HepG2 (cell line): Measurements from ENCODE around the gene NAA25. TPM values are rescaled to one million over a fixed set of nuclear protein-coding genes. Genes with fewer than 3 reads are reported as not detected.

Source experiments
- ATAC-seq: fragments of 200-7000 bp; cut with Tn5 transposase; 3 replicates; pipeline ENCODE4 v1.9.1; 2020; ENCODE audit warnings: mild to moderate bottlenecking, moderate library complexity
- BruUV-seq: library from RNA; stranded (reverse); fragments of 400-500 nt; replicated peaks from 2 replicates; lab custom pipeline; 2021; lab: Mats Ljungman, UMichigan
- CTCF ChIA-PET: fragments of 300-600 bp; formaldehyde crosslinking; extraction: SDS; loops from one replicate; lab custom pipeline; 2021; ENCODE audit warnings: low total read pairs, inconsistent platforms, low intra/inter-chr PET ratio; lab: Yijun Ruan, JAX
- POLR2A ChIA-PET: fragments of 350-600 bp; sonication (Branson Sonifier 250); formaldehyde crosslinking; loops from one replicate; lab custom pipeline; 2020; ENCODE audit warnings: antibody characterized with exemption, inconsistent platforms; lab: Yijun Ruan, JAX
- DNase-seq: peaks from one replicate; pipeline ENCODE4 v3.0.0-alpha.2; 2015; ENCODE audit warnings: low spot score
- FAIRE-seq: peaks from 3 replicates; lab custom pipeline; 2011; peaks lifted over from hg19 to GRCh38; lab: Jason Lieb, UNC
- H2AFZ ChIP-seq: one replicate; pipeline ENCODE4 v1.6.1; 2011; ENCODE audit warnings: low read length, inconsistent platforms
- H3K27ac ChIP-seq: fragments of 300-600 bp; 3 replicates; pipeline ENCODE4 v1.8.0; 2011; ENCODE audit warnings: mixed run types, mild to moderate bottlenecking, mixed read lengths, low read length, inconsistent platforms; ENCODE audit not compliant: insufficient read depth; ENCODE audit errors: extremely low read length
- H3K27me3 ChIP-seq, 2 experiments: fragments of 200-600 bp in 1 of 2; 2 replicates in 1 of 2; 3 replicates in 1 of 2; pipeline versions ENCODE4 v1.6.0 to v1.8.0; 2011; ENCODE audit warnings: low read length in 2 of 2, mild to moderate bottlenecking in 2 of 2, moderate library complexity in 2 of 2, inconsistent platforms in 1 of 2; ENCODE audit not compliant: insufficient read depth in 2 of 2, control insufficient read depth in 1 of 2
- H3K36me3 ChIP-seq, 2 experiments: fragments of 200-600 bp in 1 of 2; replicated peaks in 1 of 2; 2 replicates in 1 of 2; 3 replicates in 1 of 2; pipeline versions ENCODE4 v1.5.1 to v1.8.0; 2011; ENCODE audit warnings: low read length in 2 of 2, inconsistent platforms in 1 of 2; ENCODE audit not compliant: insufficient read depth in 2 of 2, control insufficient read depth in 1 of 2
- H3K4me1 ChIP-seq: 2 replicates; pipeline ENCODE4 v1.5.1; 2012; ENCODE audit warnings: low read length, inconsistent platforms; ENCODE audit not compliant: insufficient read depth
- H3K4me2 ChIP-seq: 2 replicates; pipeline ENCODE4 v1.6.0; 2011; ENCODE audit warnings: low read depth, low read length, inconsistent platforms
- H3K4me3 ChIP-seq, 3 experiments: fragments of 200-600 bp in 1 of 3; sonication (generic), shearing (Covaris generic) in 1 of 3; replicated peaks in 1 of 3; 2 replicates each; pipeline ENCODE4 v1.5.1; 2011 to 2016; ENCODE audit warnings: low read length in 3 of 3, inconsistent platforms in 2 of 3, low read depth in 2 of 3, mild to moderate bottlenecking in 2 of 3, control low read depth in 1 of 3, mixed read lengths in 1 of 3; ENCODE audit not compliant: insufficient read depth in 1 of 3
- H3K79me2 ChIP-seq: one replicate; pipeline ENCODE4 v1.6.1; 2011; ENCODE audit warnings: low read length, inconsistent platforms; ENCODE audit not compliant: insufficient read depth
- H3K9ac ChIP-seq: 2 replicates; pipeline ENCODE4 v1.6.0; 2011; ENCODE audit warnings: mild to moderate bottlenecking, low read depth, low read length, inconsistent platforms; ENCODE audit not compliant: insufficient read depth
- H3K9me3 ChIP-seq: 2 replicates; pipeline ENCODE4 v1.5.1; 2012; ENCODE audit warnings: mild to moderate bottlenecking, low read length
- H4K20me1 ChIP-seq: 2 replicates; pipeline ENCODE4 v1.6.0; 2011; ENCODE audit warnings: inconsistent platforms, mild to moderate bottlenecking, low read length, moderate library complexity; ENCODE audit not compliant: insufficient read depth
- AKAP8 ChIP-seq: sonication (generic); formaldehyde crosslinking; IDR thresholded peaks from 2 replicates; pipeline ENCODE4 v1.5.1; 2020; ENCODE audit warnings: mild to moderate bottlenecking, missing genetic modification reagents
- EHMT2 ChIP-seq: fragments of 200-600 bp; sonication (generic); IDR thresholded peaks from 2 replicates; pipeline ENCODE4 v1.7.0; 2017; ENCODE audit warnings: antibody characterized with exemption, low read depth, low read length, borderline replicate concordance
- FOXK1 ChIP-seq: sonication (generic); formaldehyde crosslinking; IDR thresholded peaks from 2 replicates; pipeline ENCODE4 v1.4.0; 2020; ENCODE audit warnings: low read depth, missing genetic modification reagents, borderline replicate concordance
- LCORL ChIP-seq, 2 experiments: fragments of 450-650 bp in 1 of 2; sonication (generic) in 1 of 2; formaldehyde crosslinking in 1 of 2; IDR thresholded peaks; 2 replicates each; pipeline versions ENCODE4 v1.5.0 to v1.6.1; 2017 to 2020; ENCODE audit warnings: antibody characterized with exemption in 1 of 2, missing genetic modification reagents in 1 of 2
- MIXL1 ChIP-seq: IDR thresholded peaks from 2 replicates; pipeline ENCODE4 v1.6.1; 2016
- PAX8 ChIP-seq: sonication (generic); formaldehyde crosslinking; IDR thresholded peaks from 2 replicates; pipeline ENCODE4 v1.8.0; 2022; ENCODE audit warnings: mild to moderate bottlenecking, missing genetic modification reagents, borderline replicate concordance
- RFX3 ChIP-seq: IDR thresholded peaks from 2 replicates; pipeline ENCODE4 v1.6.1; 2016; ENCODE audit warnings: missing biosample characterization, missing genetic modification reagents
- SNAI1 ChIP-seq: sonication (generic); formaldehyde crosslinking; IDR thresholded peaks from 2 replicates; pipeline ENCODE4 v1.5.0; 2020; ENCODE audit warnings: mild to moderate bottlenecking, missing genetic modification reagents, borderline replicate concordance
- ZBTB34 ChIP-seq: sonication (generic); formaldehyde crosslinking; IDR thresholded peaks from 2 replicates; pipeline ENCODE4 v1.8.0; 2022; ENCODE audit warnings: mild to moderate bottlenecking, missing genetic modification reagents
- ZMYM4 ChIP-seq: sonication (generic); formaldehyde crosslinking; IDR thresholded peaks from 2 replicates; pipeline ENCODE4 v1.8.1; 2023; ENCODE audit warnings: mild to moderate bottlenecking, missing genetic modification reagents
- ZNF121 ChIP-seq: sonication (generic); formaldehyde crosslinking; IDR thresholded peaks from 2 replicates; pipeline ENCODE4 v1.5.0; 2020; ENCODE audit warnings: mild to moderate bottlenecking, missing genetic modification reagents
- ZNF367 ChIP-seq: sonication (generic); formaldehyde crosslinking; IDR thresholded peaks from 2 replicates; pipeline ENCODE4 v1.4.0; 2020; ENCODE audit warnings: missing genetic modification reagents, borderline replicate concordance
- ZNF570 ChIP-seq: sonication (generic); formaldehyde crosslinking; IDR thresholded peaks from 2 replicates; pipeline ENCODE4 v1.4.0; 2020; ENCODE audit warnings: mild to moderate bottlenecking, missing genetic modification reagents, borderline replicate concordance
- WGBS: methylation state at CpG from one replicate; pipeline ENCODE4 v1.1.6; 2017; ENCODE audit warnings: low lambda C conversion rate; 5-methylcytosine and 5-hydroxymethylcytosine counted together
- in situ Hi-C: cut with HindIII; loops from 2 replicates; pipeline ENCODE4 v1.10.0; 2017; ENCODE audit warnings: low pct_unique_long_range_greater_than_20kb; ENCODE audit not compliant: extremely low pct_ligation_motif_present
- intact Hi-C: fragments of 100-400 bp; cut with micrococcal nuclease; formaldehyde crosslinking; loops from one replicate; pipeline ENCODE4 v1.10.0; 2022; ENCODE audit not compliant: unreplicated experiment
- polyA plus RNA-seq, 8 experiments: library from polyadenylated mRNA; depleted of rRNA in 3 of 8; stranded (reverse) in 7 of 8; unstranded in 1 of 8; fragments of >200 nt; fragmentation: Illumina TruSeq in 4 of 8; extraction: Trizol in 4 of 8; gene quantifications; 2 replicates each; pipeline versions ENCODE4 v1.2.1 to v1.2.3, GENCODE V29; 2011 to 2016; ENCODE audit warnings: low read depth in 4 of 8, missing spikeins in 1 of 8, mixed read lengths in 1 of 8; ENCODE audit not compliant: insufficient read depth in 1 of 8
- total RNA-seq, 5 experiments: library from RNA; depleted of rRNA; stranded (reverse); fragments of >200 nt; fragmentation: Illumina TruSeq; extraction: Trizol; gene quantifications; 2 replicates each; pipeline ENCODE4 v1.2.3, GENCODE V29; 2016; ENCODE audit warnings: low read depth in 1 of 5
- TF ChIP-seq, protein P1 (sequence below): sonication (generic); formaldehyde crosslinking; IDR thresholded peaks from 2 replicates; pipeline ENCODE4 v1.4.0; 2020; ENCODE audit warnings: mild to moderate bottlenecking, missing genetic modification reagents

Gene NAA25
- total and polyA plus RNA-seq, 2 of the 13 experiments (the other 11 are each of a cell fraction or from before 2014, with no cell fraction given), result 11.4 to 32.0 TPM

GRCh38 chr12:111981987-111982386 is 126.6 kb downstream of the NAA25 start:
- BruUV-seq, result no TSS peak
- ChIA-PET CTCF (no interaction called here), POLR2A (no interaction called here)
- H3K27ac ChIP-seq, result no peak overlapping the region
- no peak for TF ChIP-seq RFX3
- TF ChIP-seq EHMT2, result no peak
- TF ChIP-seq AKAP8 (CRISPR knock-in tag), result no peak
- no peak for TF ChIP-seq SNAI1 (CRISPR knock-in tag)
- no peak for TF ChIP-seq ZNF367 (CRISPR knock-in tag)
- TF ChIP-seq ZNF570 (CRISPR knock-in tag), result no peak
- no peak for TF ChIP-seq ZMYM4 (CRISPR knock-in tag)
- no peak for TF ChIP-seq PAX8 (CRISPR knock-in tag)
- TF ChIP-seq FOXK1 (CRISPR knock-in tag), result no peak
- TF ChIP-seq MIXL1 (CRISPR knock-in tag), result no peak
- TF ChIP-seq ZBTB34 (CRISPR knock-in tag), result no peak
- TF ChIP-seq, protein P1, sequence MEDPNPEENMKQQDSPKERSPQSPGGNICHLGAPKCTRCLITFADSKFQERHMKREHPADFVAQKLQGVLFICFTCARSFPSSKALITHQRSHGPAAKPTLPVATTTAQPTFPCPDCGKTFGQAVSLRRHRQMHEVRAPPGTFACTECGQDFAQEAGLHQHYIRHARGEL, result no peak
- TF ChIP-seq LCORL (IDR thresholded peaks at IDR 0.05), result no peak
- TF ChIP-seq LCORL (CRISPR knock-in tag; IDR thresholded peaks at IDR 0.05), result no peak
- no peak for TF ChIP-seq ZNF121 (CRISPR knock-in tag)
- in situ Hi-C loops (no loop called here), intact Hi-C loops (no loop called here)
- H3K36me3 ChIP-seq, result no peaks in the 10 kb centered on the region
- FAIRE-seq (no peak), ATAC-seq (no peak), DNase-seq (no peak)
- H3K4me2 ChIP-seq, result no peak overlapping the region
- no peak overlapping the region for H3K9ac ChIP-seq
- H3K4me3 ChIP-seq, result no peak overlapping the region
- no peaks in the 10 kb centered on the region; a peak in 1 of 5 replicates for H3K27me3 ChIP-seq
- no peaks in the 10 kb centered on the region for H3K79me2 ChIP-seq
- 98% methylated on average over 2 of the region's 2 CpGs for WGBS
- no peaks in the 10 kb centered on the region for H4K20me1 ChIP-seq
- H3K4me1 ChIP-seq, result no peaks in the 10 kb centered on the region
- H3K9me3 ChIP-seq, result no peaks in the 10 kb centered on the region
- no peak overlapping the region for H2AFZ ChIP-seq
